Measurements from ENCODE around the gene CSNK1E. TPM values are rescaled to one million over a fixed set of nuclear protein-coding genes. Genes with fewer than 3 reads are reported as not detected.
A peak's percentile ranks its signal among the peaks of the same experiment; 100 is the strongest.

CSNK1E gene
- polyA plus RNA-seq, 1 donor (not counting 4 experiments of a cell fraction or from before 2014, with no cell fraction given), result 168 TPM

DNA sequence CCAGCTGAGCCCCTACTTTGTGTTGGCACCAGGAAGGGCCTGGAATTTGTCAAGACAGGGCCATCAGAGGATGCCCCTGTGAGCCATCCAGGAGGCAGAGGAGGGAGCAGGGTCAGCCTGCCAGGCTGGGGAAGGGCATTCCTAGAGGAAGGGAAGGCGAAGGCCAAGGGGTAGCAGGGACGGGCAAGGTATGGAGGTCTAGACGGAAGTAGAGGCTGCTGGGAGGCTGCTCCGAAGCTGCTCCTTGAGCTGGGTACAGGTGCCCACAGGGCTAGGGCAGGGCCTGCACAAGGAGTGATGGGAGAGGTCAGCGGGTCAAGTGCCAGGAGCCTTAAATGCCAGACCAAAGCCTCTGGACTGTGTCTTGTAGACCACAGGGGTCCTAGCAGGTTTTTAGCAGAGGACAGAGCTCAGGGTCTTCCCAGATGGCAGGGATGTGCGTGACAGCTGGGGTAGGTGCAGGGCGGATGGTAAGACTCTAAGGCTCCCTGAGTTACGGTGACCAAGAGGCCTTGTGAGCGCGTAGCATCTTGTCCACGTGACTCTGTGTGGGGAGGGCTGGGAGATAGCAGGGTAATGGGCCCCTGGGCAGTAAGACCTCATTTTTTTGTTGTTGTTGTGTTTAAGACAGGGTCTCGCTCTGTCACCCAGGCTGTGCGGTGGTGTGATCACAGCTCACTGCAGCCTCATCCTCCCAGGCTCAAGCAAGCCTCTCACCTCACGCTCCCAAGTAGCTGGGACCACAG, 31.7 kb upstream of the CSNK1E start:
- TF ChIP-seq EZH2 (IDR thresholded peaks at IDR 0.05; ENCODE audit: low read length) (no peak), CTCF (optimal IDR thresholded peaks at IDR 0.05 in 1 of 3, IDR thresholded peaks at IDR 0.05 in 1 of 3, conservative IDR thresholded peaks at IDR 0.05 in 1 of 3; ENCODE audit: extremely low read depth in 1 of 3, insufficient read depth in 2 of 3, low read length in 3 of 3) (no peak)
- Histone ChIP-seq H3K27ac (ENCODE audit: control insufficient read depth, insufficient read depth, low read length) (peak overlapping the region; percentile 4), H3K9me1 (ENCODE audit: control insufficient read depth, extremely low read depth, insufficient read depth, low read length) (no peaks in the 10 kb centered on the region), H3K9me3 (ENCODE audit: control insufficient read depth, low read depth, low read length) (no peaks in the 10 kb centered on the region), H3K4me1 (ENCODE audit: control insufficient read depth, extremely low read depth, insufficient read depth, low read length) (peaks cover 20% of the 10 kb centered on the region), H3K4me3 (ENCODE audit: control insufficient read depth in 2 of 3, extremely low read depth in 1 of 3, insufficient read depth in 2 of 3, low read depth in 1 of 3, low read length in 3 of 3) (no peak overlapping the region), H2AFZ (ENCODE audit: control insufficient read depth, low read length) (no peak overlapping the region), H3K36me3 (ENCODE audit: control insufficient read depth in 2 of 2, extremely low read depth in 1 of 2, insufficient read depth in 2 of 2, low read length in 2 of 2) (peaks cover 1 to 6% of the 10 kb centered on the region in 2 experiments), H3K9ac (ENCODE audit: control insufficient read depth, extremely low read depth, insufficient read depth, low read length) (peak overlapping the region; percentile 16), H4K20me1 (ENCODE audit: control insufficient read depth, extremely low read depth, insufficient read depth, low read length) (no peaks in the 10 kb centered on the region), H3K79me2 (ENCODE audit: control insufficient read depth, insufficient read depth, low read length) (no peaks in the 10 kb centered on the region), H3K27me3 (ENCODE audit: control insufficient read depth, extremely low read depth, insufficient read depth, low read length) (no peaks in the 10 kb centered on the region), H3K4me2 (ENCODE audit: control insufficient read depth, extremely low read depth, insufficient read depth, low read depth, low read length) (no peak overlapping the region)
- no peak for FAIRE-seq
- dilution Hi-C loops (cut with MboI; ENCODE audit: extremely low pct_ligation_motif_present, low sequenced_read_pairs), result no loop called here
- no peak for DNase-seq (ENCODE audit: low read depth, low spot score)

DNA sequence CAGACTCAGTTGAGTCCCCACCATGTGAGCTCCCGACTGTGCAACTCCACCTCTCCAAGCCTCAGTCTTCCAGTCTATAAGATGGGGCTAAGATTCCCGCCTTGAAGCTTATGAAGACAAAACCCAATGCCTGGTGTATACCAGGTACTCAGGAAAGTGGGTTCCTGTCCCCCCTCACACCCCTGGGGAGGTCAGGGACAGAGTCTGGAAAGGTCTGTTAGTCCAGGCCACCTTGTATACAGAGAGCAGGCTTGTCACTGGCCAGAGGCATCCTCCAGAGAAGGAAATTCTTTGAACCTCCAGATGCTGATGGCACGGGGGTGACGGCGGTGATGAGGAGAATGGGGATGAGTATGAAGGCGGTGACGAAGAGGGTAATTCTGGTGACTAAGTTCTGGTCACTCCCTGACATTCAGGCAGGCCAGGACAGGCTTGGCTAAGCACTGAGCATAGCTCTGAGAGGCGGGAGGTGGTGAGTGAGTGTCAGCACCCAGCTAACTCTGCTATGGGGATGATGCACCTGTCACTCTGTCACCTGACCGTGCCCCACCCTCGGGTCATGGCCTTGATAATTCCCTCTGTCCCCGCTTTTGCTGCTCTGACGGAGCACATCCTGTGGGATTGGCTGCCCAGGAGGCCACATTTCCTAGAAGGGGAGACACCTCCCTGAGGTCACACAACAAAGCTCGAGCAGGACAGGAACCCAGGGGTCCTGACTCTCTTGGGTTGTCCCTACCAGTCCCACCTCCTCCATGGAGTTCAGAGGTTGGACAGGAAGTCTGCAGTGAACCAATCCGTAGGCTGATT, 30.9 kb upstream of the CSNK1E start:
- dilution Hi-C loops (cut with MboI; ENCODE audit: extremely low pct_ligation_motif_present, low sequenced_read_pairs), result no loop called here
- TF ChIP-seq EZH2 (IDR thresholded peaks at IDR 0.05; ENCODE audit: low read length) (no peak), CTCF (optimal IDR thresholded peaks at IDR 0.05 in 1 of 3, IDR thresholded peaks at IDR 0.05 in 1 of 3, conservative IDR thresholded peaks at IDR 0.05 in 1 of 3; ENCODE audit: extremely low read depth in 1 of 3, insufficient read depth in 2 of 3, low read length in 3 of 3) (no peak)
- Histone ChIP-seq H3K9me1 (ENCODE audit: control insufficient read depth, extremely low read depth, insufficient read depth, low read length) (no peaks in the 10 kb centered on the region), H3K36me3 (ENCODE audit: control insufficient read depth in 2 of 2, extremely low read depth in 1 of 2, insufficient read depth in 2 of 2, low read length in 2 of 2) (peaks cover 0 to 1% of the 10 kb centered on the region in 2 experiments), H3K9me3 (ENCODE audit: control insufficient read depth, low read depth, low read length) (no peaks in the 10 kb centered on the region), H3K9ac (ENCODE audit: control insufficient read depth, extremely low read depth, insufficient read depth, low read length) (peak overlapping the region; percentile 16), H4K20me1 (ENCODE audit: control insufficient read depth, extremely low read depth, insufficient read depth, low read length) (no peaks in the 10 kb centered on the region), H3K4me1 (ENCODE audit: control insufficient read depth, extremely low read depth, insufficient read depth, low read length) (peaks cover 21% of the 10 kb centered on the region), H3K4me2 (ENCODE audit: control insufficient read depth, extremely low read depth, insufficient read depth, low read depth, low read length) (peak overlapping the region; percentile 29), H3K79me2 (ENCODE audit: control insufficient read depth, insufficient read depth, low read length) (no peaks in the 10 kb centered on the region), H3K27ac (ENCODE audit: control insufficient read depth, insufficient read depth, low read length) (peak overlapping the region; percentile 37), H3K4me3 (ENCODE audit: control insufficient read depth in 2 of 3, extremely low read depth in 1 of 3, insufficient read depth in 2 of 3, low read depth in 1 of 3, low read length in 3 of 3) (no peak overlapping the region), H2AFZ (ENCODE audit: control insufficient read depth, low read length) (no peak overlapping the region), H3K27me3 (ENCODE audit: control insufficient read depth, extremely low read depth, insufficient read depth, low read length) (no peaks in the 10 kb centered on the region)
- DNase-seq (ENCODE audit: low read depth, low spot score), result peak; percentile 89
- peak; percentile 99 for FAIRE-seq
